Neuronal stem cell (in vitro differentiated cells): Measurements from ENCODE around the gene ATP8A2.
"Not testable (repeated sequence)": the region's sequence is repeated elsewhere in the genome, so short reads cannot be mapped to it uniquely, and the experiment has no call there.

ENCODE experiments used
- DNase-seq: peaks from one replicate; pipeline ENCODE4 v3.0.0-alpha.2; 2013; ENCODE audit warnings: low spot score
- H2AFZ ChIP-seq: one replicate; pipeline ENCODE4 v1.6.1; 2013; ENCODE audit warnings: mild to moderate bottlenecking, low read length, inconsistent platforms
- H2AK5ac ChIP-seq: 2 replicates; pipeline ENCODE4 v1.6.1; 2013; ENCODE audit warnings: low read depth, mild to moderate bottlenecking, inconsistent platforms, low read length, moderate library complexity, mixed read lengths
- H2BK120ac ChIP-seq: 2 replicates; pipeline ENCODE4 v1.6.1; 2013; ENCODE audit warnings: low read depth, mild to moderate bottlenecking, inconsistent platforms, low read length, moderate library complexity, mixed read lengths
- H2BK12ac ChIP-seq: one replicate; pipeline ENCODE4 v1.6.1; 2013; ENCODE audit warnings: low read length, inconsistent platforms
- H2BK15ac ChIP-seq: 2 replicates; pipeline ENCODE4 v1.6.1; 2013; ENCODE audit warnings: mild to moderate bottlenecking, low read length, inconsistent platforms, mixed read lengths
- H2BK5ac ChIP-seq: one replicate; pipeline ENCODE4 v1.6.1; 2013; ENCODE audit warnings: inconsistent platforms, mild to moderate bottlenecking, low read length, moderate library complexity
- H3K14ac ChIP-seq: one replicate; pipeline ENCODE4 v1.6.1; 2013; ENCODE audit warnings: low read length, inconsistent platforms
- H3K18ac ChIP-seq: 2 replicates; pipeline ENCODE4 v1.6.1; 2013; ENCODE audit warnings: low read length, inconsistent platforms
- H3K23ac ChIP-seq: 2 replicates; pipeline ENCODE4 v1.6.1; 2013; ENCODE audit warnings: low read depth, mild to moderate bottlenecking, mixed read lengths, low read length, inconsistent platforms; ENCODE audit not compliant: poor library complexity
- H3K27ac ChIP-seq: replicated peaks from 3 replicates; pipeline ENCODE4 v1.5.1; 2013; ENCODE audit warnings: low read length, inconsistent platforms
- H3K27me3 ChIP-seq, 3 experiments: 2 replicates each; pipeline ENCODE4 v1.6.1; 2013; ENCODE audit warnings: low read length in 3 of 3, mild to moderate bottlenecking in 2 of 3, inconsistent platforms in 1 of 3, low read depth in 1 of 3, mixed read lengths in 1 of 3, moderate library complexity in 1 of 3; ENCODE audit not compliant: control insufficient read depth in 3 of 3, insufficient read depth in 3 of 3
- H3K36me3 ChIP-seq, 2 donors: replicated peaks in 1 of 2; 2 replicates each; pipeline ENCODE4 v1.6.1; 2013; ENCODE audit warnings: low read length in 2 of 2; ENCODE audit not compliant: control insufficient read depth in 2 of 2, insufficient read depth in 2 of 2
- H3K4ac ChIP-seq: 2 replicates; pipeline ENCODE4 v1.6.1; 2013; ENCODE audit warnings: inconsistent platforms, mild to moderate bottlenecking, low read length, moderate library complexity
- H3K4me1 ChIP-seq, 2 donors: 1 replicate in 1 of 2; 2 replicates in 1 of 2; pipeline ENCODE4 v1.6.1; 2013; ENCODE audit warnings: low read length in 2 of 2, low read depth in 1 of 2; ENCODE audit not compliant: control insufficient read depth in 2 of 2, insufficient read depth in 1 of 2
- H3K4me2 ChIP-seq: one replicate; pipeline ENCODE4 v1.6.1; 2013; ENCODE audit warnings: mild to moderate bottlenecking, low read length, inconsistent platforms; ENCODE audit not compliant: insufficient read depth, poor library complexity, severe bottlenecking
- H3K4me3 ChIP-seq, 2 donors: 2 replicates each; pipeline ENCODE4 v1.5.1; 2013; ENCODE audit warnings: low read length in 2 of 2, mild to moderate bottlenecking in 2 of 2, inconsistent platforms in 1 of 2, moderate library complexity in 1 of 2
- H3K79me1 ChIP-seq: one replicate; pipeline ENCODE4 v1.6.1; 2013; ENCODE audit warnings: low read depth, mild to moderate bottlenecking, inconsistent platforms, low read length, moderate library complexity
- H3K9ac ChIP-seq: one replicate; pipeline ENCODE4 v1.6.1; 2013; ENCODE audit warnings: mild to moderate bottlenecking, low read depth, low read length, inconsistent platforms; ENCODE audit not compliant: poor library complexity
- H3K9me3 ChIP-seq, 2 donors: replicated peaks in 1 of 2; 2 replicates each; pipeline versions ENCODE3 to v1.6.1; 2013; ENCODE audit warnings: low read length in 2 of 2, mild to moderate bottlenecking in 2 of 2, inconsistent platforms in 1 of 2, low read depth in 1 of 2, mixed read lengths in 1 of 2, moderate library complexity in 1 of 2; ENCODE audit not compliant: control insufficient read depth in 2 of 2, insufficient read depth in 1 of 2
- H4K8ac ChIP-seq: one replicate; pipeline ENCODE4 v1.6.1; 2013; ENCODE audit warnings: low read depth, mild to moderate bottlenecking, inconsistent platforms, low read length, moderate library complexity
- H4K91ac ChIP-seq: one replicate; pipeline ENCODE4 v1.6.1; 2013; ENCODE audit warnings: low read length, low read depth, mild to moderate bottlenecking, inconsistent platforms; ENCODE audit not compliant: poor library complexity
- WGBS, 2 donors: extraction: QIAGEN DNeasy Blood & Tissue Kit; methylation state at CpG; one replicate each; pipeline ENCODE4 v1.1.7; 2013; ENCODE audit warnings: missing lambda C conversion rate in 2 of 2, mixed read lengths in 1 of 2; ENCODE audit not compliant: insufficient read length in 2 of 2, insufficient replicate concordance in 1 of 2; ENCODE audit errors: extremely low coverage in 2 of 2; 5-methylcytosine and 5-hydroxymethylcytosine counted together

The ATP8A2 gene

DNA sequence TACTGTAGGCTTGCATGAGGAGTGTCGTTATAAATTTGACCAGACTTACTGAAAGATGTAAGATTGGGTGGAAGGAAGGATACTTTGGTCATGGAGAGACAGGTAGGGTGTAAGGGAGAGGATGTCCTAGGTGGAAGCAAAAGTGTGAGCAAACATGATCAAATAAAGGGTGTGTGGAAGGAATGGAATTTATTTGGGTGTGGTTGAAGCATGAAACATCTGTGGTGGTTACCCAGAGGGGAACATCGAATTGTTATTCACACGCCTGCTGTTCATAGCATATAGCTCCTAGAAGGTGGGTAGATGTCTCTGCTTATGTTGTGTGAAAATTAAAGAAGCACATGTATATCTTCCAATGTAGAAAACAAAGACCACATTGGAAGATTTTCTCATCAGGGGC lies 157.7 kb downstream of the ATP8A2 start:
- no CpG with 5 or more reads among the region's 3 CpGs for WGBS, 2 donors
- Histone ChIP-seq H3K14ac (no peak overlapping the region), H4K91ac (no peak overlapping the region), H3K4ac (no peak overlapping the region), H2BK5ac (no peak overlapping the region), H3K79me1 (no peaks in the 10 kb centered on the region), H2BK15ac (no peak overlapping the region), H3K9ac (no peak overlapping the region), H3K4me1 (no peaks in the 10 kb centered on the region), H2AK5ac (no peak overlapping the region), H3K36me3 (peaks cover 0 to 3% of the 10 kb centered on the region in 2 donors), H3K9me3 (peaks cover 0 to 5% of the 10 kb centered on the region in 2 donors), H3K23ac (no peak overlapping the region), H3K4me2 (no peak overlapping the region), H2AFZ (no peak overlapping the region), H3K27ac (no peak overlapping the region), H4K8ac (no peak overlapping the region), H3K4me3 (no peak overlapping the region), H2BK120ac (no peak overlapping the region), H3K18ac (no peak overlapping the region), H3K27me3 (no peaks in the 10 kb centered on the region), H2BK12ac (no peak overlapping the region)
- no peak for DNase-seq

DNA sequence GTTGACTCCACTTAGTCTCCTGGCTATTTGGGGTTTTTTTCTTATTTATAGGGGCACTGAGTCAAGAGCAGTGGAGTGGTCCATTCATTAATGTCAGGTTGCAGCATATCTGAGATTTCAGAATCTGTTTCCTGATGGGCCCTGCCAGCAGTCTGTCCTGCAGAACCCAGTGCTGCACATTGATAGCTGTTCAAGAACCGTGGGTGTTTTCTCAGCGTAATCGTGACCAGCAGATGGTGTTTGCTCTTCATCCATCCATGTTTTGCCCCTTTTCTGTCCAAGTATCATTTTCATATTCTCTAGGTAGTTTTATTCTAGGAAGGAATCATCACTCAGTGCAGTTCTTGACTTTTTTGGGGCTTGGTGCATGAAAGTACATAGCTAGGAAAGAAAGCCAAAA lies 166.5 kb downstream of the ATP8A2 start:
- no peak for DNase-seq
- H3K4me3 ChIP-seq, result no peak overlapping the region
- no peaks in the 10 kb centered on the region for H3K4me1 ChIP-seq
- no peaks in the 10 kb centered on the region for H3K79me1 ChIP-seq
- H3K9ac ChIP-seq, result no peak overlapping the region
- no peak overlapping the region for H2BK12ac ChIP-seq
- H3K9me3 ChIP-seq, result no peaks in the 10 kb centered on the region
- H3K14ac ChIP-seq, result no peak overlapping the region
- H3K23ac ChIP-seq, result no peak overlapping the region
- no peaks in the 10 kb centered on the region for H3K27me3 ChIP-seq
- H2BK15ac ChIP-seq, result no peak overlapping the region
- no peak overlapping the region for H2BK5ac ChIP-seq
- H4K91ac ChIP-seq, result no peak overlapping the region
- H2BK120ac ChIP-seq, result no peak overlapping the region
- WGBS, 2 donors, result no CpG with 5 or more reads among the region's 3 CpGs
- no peak overlapping the region for H3K4me2 ChIP-seq
- no peaks in the 10 kb centered on the region for H3K36me3 ChIP-seq
- no peak overlapping the region for H3K18ac ChIP-seq
- no peak overlapping the region for H2AK5ac ChIP-seq
- no peak overlapping the region for H2AFZ ChIP-seq
- no peak overlapping the region for H4K8ac ChIP-seq
- no peak overlapping the region for H3K4ac ChIP-seq
- H3K27ac ChIP-seq, result no peak overlapping the region

DNA sequence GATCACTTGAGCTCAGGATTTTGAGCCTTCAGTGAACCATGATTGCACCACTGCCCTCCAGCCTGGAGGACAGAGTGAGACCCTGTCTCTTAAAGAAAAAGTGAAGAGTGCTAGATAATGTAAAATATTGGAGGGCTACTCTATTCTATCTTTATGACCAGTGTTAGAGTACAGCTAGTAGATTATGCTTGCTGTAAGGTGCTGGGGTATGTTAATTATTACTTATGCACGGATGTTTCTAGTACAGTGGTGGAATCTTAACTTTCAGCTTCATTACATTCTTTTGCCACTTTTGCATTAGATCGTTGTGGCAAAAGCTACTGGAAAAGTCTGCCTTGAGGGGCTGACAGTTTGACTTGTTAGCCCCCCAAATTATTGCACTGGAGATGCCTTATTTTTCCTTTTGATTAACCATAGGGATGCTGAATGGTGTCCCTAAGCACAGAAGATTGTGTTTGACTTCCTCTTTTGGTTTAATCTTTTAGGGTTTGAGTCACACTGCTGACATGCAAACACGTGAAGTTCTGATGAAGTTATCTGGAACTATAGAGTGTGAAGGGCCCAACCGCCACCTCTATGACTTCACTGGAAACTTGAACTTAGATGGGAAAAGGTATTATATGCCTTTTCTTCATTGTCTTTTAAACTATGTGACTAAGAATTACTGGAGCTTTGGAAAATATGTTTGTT lies 169.8 kb downstream of the ATP8A2 start:
- no peak overlapping the region for H4K91ac ChIP-seq
- H3K14ac ChIP-seq, result no peak overlapping the region
- H3K4me3 ChIP-seq, result no peak overlapping the region
- no peak overlapping the region for H3K23ac ChIP-seq
- no peak overlapping the region for H4K8ac ChIP-seq
- H2AFZ ChIP-seq, result no peak overlapping the region
- H3K36me3 ChIP-seq, result no peaks in the 10 kb centered on the region
- no peaks in the 10 kb centered on the region for H3K9me3 ChIP-seq
- H3K27ac ChIP-seq, result no peak overlapping the region
- no peak overlapping the region for H2BK12ac ChIP-seq
- no peak for DNase-seq
- H3K9ac ChIP-seq, result no peak overlapping the region
- H3K4me2 ChIP-seq, result no peak overlapping the region
- no peak overlapping the region for H3K4ac ChIP-seq
- H3K18ac ChIP-seq, result no peak overlapping the region
- H3K4me1 ChIP-seq, result no peaks in the 10 kb centered on the region
- H2BK120ac ChIP-seq, result no peak overlapping the region
- no peak overlapping the region for H2AK5ac ChIP-seq
- H3K79me1 ChIP-seq, result no peaks in the 10 kb centered on the region
- WGBS, 2 donors, result no CpG with 5 or more reads among the region's 4 CpGs
- H3K27me3 ChIP-seq, result no peaks in the 10 kb centered on the region
- no peak overlapping the region for H2BK5ac ChIP-seq
- no peak overlapping the region for H2BK15ac ChIP-seq

DNA sequence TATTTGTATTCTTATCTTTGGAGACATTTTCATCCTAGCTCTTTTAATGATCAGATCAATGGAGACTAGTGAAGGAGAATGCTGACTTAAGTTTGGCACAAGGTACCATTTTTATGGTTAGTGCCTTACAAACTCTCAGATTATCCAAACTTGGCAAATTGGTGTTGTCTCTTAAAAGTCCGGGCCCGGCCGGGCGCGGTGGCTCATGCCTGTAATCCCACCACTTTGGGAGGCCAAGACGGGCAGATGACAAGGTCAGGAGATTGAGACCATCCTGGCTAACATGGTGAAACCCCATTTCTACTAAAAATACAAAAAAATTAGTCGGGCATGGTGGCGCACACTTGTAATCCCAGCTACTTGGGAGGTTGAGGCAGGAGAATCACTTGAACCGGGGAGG lies 177.2 kb downstream of the ATP8A2 start:
- H2AK5ac ChIP-seq, H3K27ac ChIP-seq: not testable (repeated sequence)

More for the DNA sequence above, 177.2 kb downstream of the ATP8A2 start:
- no CpG with 5 or more reads among the region's 9 CpGs for WGBS, 2 donors
- H2BK120ac ChIP-seq, H3K27me3 ChIP-seq, H3K9ac ChIP-seq, H4K91ac ChIP-seq, H3K4me2 ChIP-seq, H3K14ac ChIP-seq, H2AFZ ChIP-seq, H2BK12ac ChIP-seq, H3K79me1 ChIP-seq, H2BK5ac ChIP-seq, DNase-seq, H3K36me3 ChIP-seq, H2BK15ac ChIP-seq, H3K23ac ChIP-seq, H3K4me3 ChIP-seq, H3K18ac ChIP-seq, H3K4ac ChIP-seq, H3K4me1 ChIP-seq, H4K8ac ChIP-seq, H3K9me3 ChIP-seq: not testable (repeated sequence)
